GM23338 (cell line): ENCODE measurements around the gene COBL. TPM values are rescaled to one million over a fixed set of nuclear protein-coding genes. Genes with fewer than 3 reads are reported as not detected.

ENCODE experiments used
- ATAC-seq: fragments of 200-7000 bp; cut with Tn5 transposase; 3 replicates; pipeline ENCODE4 v1.9.1; 2020
- DNase-seq: peaks from one replicate; pipeline ENCODE4 v3.0.0-alpha.2; 2015; ENCODE audit warnings: low spot score
- H2AFZ ChIP-seq: fragments of 200-600 bp; sonication (generic); 2 replicates; pipeline ENCODE4 v1.8.0; 2016; ENCODE audit warnings: antibody characterized with exemption, mild to moderate bottlenecking, moderate library complexity
- H3F3A ChIP-seq: fragments of 200-600 bp; sonication (generic); replicated peaks from 2 replicates; pipeline ENCODE4 v1.8.0; 2017; ENCODE audit warnings: antibody characterized with exemption, mixed run types, low read depth
- H3K27ac ChIP-seq: fragments of 200-600 bp; sonication (generic); 2 replicates; pipeline ENCODE4 v1.6.1; 2016; ENCODE audit warnings: low read depth
- H3K27me3 ChIP-seq: fragments of 200-600 bp; sonication (generic); 2 replicates; pipeline ENCODE4 v1.8.0; 2016; ENCODE audit warnings: mild to moderate bottlenecking, mixed run types, moderate library complexity; ENCODE audit not compliant: insufficient read depth
- H3K36me3 ChIP-seq: fragments of 200-600 bp; sonication (generic); 2 replicates; pipeline ENCODE4 v1.8.0; 2016; ENCODE audit warnings: mild to moderate bottlenecking; ENCODE audit not compliant: insufficient read depth
- H3K4me1 ChIP-seq: fragments of 200-600 bp; sonication (generic); 2 replicates; pipeline ENCODE4 v1.8.0; 2016; ENCODE audit warnings: mild to moderate bottlenecking, moderate library complexity; ENCODE audit not compliant: insufficient read depth
- H3K4me2 ChIP-seq: fragments of 200-600 bp; sonication (generic); 2 replicates; pipeline ENCODE4 v1.7.1; 2017; ENCODE audit warnings: mixed run types
- H3K4me3 ChIP-seq: fragments of 200-600 bp; sonication (generic); 2 replicates; pipeline ENCODE4 v1.6.1; 2016; ENCODE audit warnings: mixed run types
- H3K79me2 ChIP-seq: fragments of 200-600 bp; sonication (generic); replicated peaks from 2 replicates; pipeline ENCODE4 v1.8.0; 2017; ENCODE audit warnings: mild to moderate bottlenecking; ENCODE audit not compliant: insufficient read depth
- H3K9me2 ChIP-seq: fragments of 200-600 bp; sonication (generic); 2 replicates; pipeline ENCODE4 v1.8.0; 2017; ENCODE audit not compliant: insufficient read depth
- H4K20me1 ChIP-seq: fragments of 200-600 bp; sonication (generic); replicated peaks from 2 replicates; pipeline ENCODE4 v1.8.0; 2017; ENCODE audit warnings: mild to moderate bottlenecking; ENCODE audit not compliant: insufficient read depth
- H3K27ac Mint-ChIP-seq: 2 replicates; pipeline ENCODE4 v1.8.0; 2020; ENCODE audit warnings: inconsistent platforms, mild to moderate bottlenecking, moderate library complexity, mixed read lengths
- H3K27me3 Mint-ChIP-seq: 3 replicates; pipeline ENCODE4 v1.8.0; 2022; ENCODE audit warnings: low read depth, mild to moderate bottlenecking, moderate library complexity, mixed read lengths, inconsistent platforms; ENCODE audit not compliant: insufficient read depth, poor library complexity
- H3K36me3 Mint-ChIP-seq: 3 replicates; pipeline ENCODE4 v1.8.0; 2021; ENCODE audit warnings: low read depth, mild to moderate bottlenecking, inconsistent platforms, moderate library complexity, mixed read lengths
- H3K4me1 Mint-ChIP-seq: 3 replicates; pipeline ENCODE4 v1.8.0; 2020; ENCODE audit warnings: mild to moderate bottlenecking, inconsistent platforms, mixed read lengths
- H3K4me3 Mint-ChIP-seq: 3 replicates; pipeline ENCODE4 v1.8.0; 2021; ENCODE audit warnings: moderate library complexity, mild to moderate bottlenecking, inconsistent platforms, mixed read lengths
- H3K9me3 Mint-ChIP-seq: 3 replicates; pipeline ENCODE4 v1.8.0; 2020; ENCODE audit warnings: moderate library complexity, mild to moderate bottlenecking, inconsistent platforms, mixed read lengths
- CREB1 ChIP-seq: fragments of 250-450 bp; sonication (Bioruptor Pico); IDR thresholded peaks from 2 replicates; pipeline ENCODE4 v1.5.0; 2020; ENCODE audit warnings: low read depth, mild to moderate bottlenecking, moderate library complexity
- CTCF ChIP-seq, 2 experiments: fragments of 200-600 bp in 1 of 2; sonication (generic) in 1 of 2; conservative IDR thresholded peaks; 2 replicates each; pipeline versions ENCODE4 v1.5.1 to v1.6.1; 2016 to 2017; ENCODE audit warnings: antibody characterized with exemption in 2 of 2, low read depth in 2 of 2, mild to moderate bottlenecking in 2 of 2, moderate library complexity in 1 of 2
- ETS1 ChIP-seq: IDR thresholded peaks from 2 replicates; pipeline ENCODE4 v1.6.1; 2016; ENCODE audit warnings: antibody characterized with exemption
- EZH2 ChIP-seq: fragments of 200-600 bp; sonication (generic); IDR thresholded peaks from one replicate; pipeline ENCODE4 v1.8.0; 2017; ENCODE audit warnings: antibody characterized with exemption, mild to moderate bottlenecking, low read depth; ENCODE audit not compliant: unreplicated experiment
- EZH2phosphoT487 ChIP-seq: fragments of 200-600 bp; sonication (generic); IDR thresholded peaks from one replicate; pipeline ENCODE4 v1.8.1; 2018; ENCODE audit warnings: antibody characterized with exemption; ENCODE audit not compliant: unreplicated experiment
- JUNB ChIP-seq: IDR thresholded peaks from one replicate; pipeline ENCODE4 v1.6.1; 2016; ENCODE audit warnings: antibody characterized with exemption; ENCODE audit not compliant: unreplicated experiment
- NANOG ChIP-seq: IDR thresholded peaks from 2 replicates; pipeline ENCODE4 v1.6.1; 2016; ENCODE audit warnings: antibody characterized with exemption, borderline replicate concordance
- POLR2AphosphoS5 ChIP-seq: IDR thresholded peaks from 2 replicates; pipeline ENCODE4 v1.6.1; 2016; ENCODE audit warnings: antibody characterized with exemption, low read depth
- REST ChIP-seq: IDR thresholded peaks from one replicate; pipeline ENCODE4 v1.6.1; 2018; ENCODE audit warnings: antibody characterized with exemption; ENCODE audit not compliant: unreplicated experiment
- STAT1 ChIP-seq: IDR thresholded peaks from one replicate; pipeline ENCODE4 v1.6.1; 2016; ENCODE audit warnings: antibody characterized with exemption; ENCODE audit not compliant: unreplicated experiment
- ZNF114 ChIP-seq: fragments of 250-450 bp; sonication (Bioruptor Pico); IDR thresholded peaks from 2 replicates; pipeline ENCODE4 v1.5.0; 2020; ENCODE audit warnings: mild to moderate bottlenecking, moderate library complexity
- ZNF331 ChIP-seq: fragments of 250-450 bp; sonication (Bioruptor Pico); IDR thresholded peaks from 2 replicates; pipeline ENCODE4 v1.5.0; 2020; ENCODE audit warnings: low read depth, mild to moderate bottlenecking, moderate library complexity
- ZNF462 ChIP-seq: fragments of 250-450 bp; sonication (Bioruptor Pico); IDR thresholded peaks from 2 replicates; pipeline ENCODE4 v1.5.0; 2020; ENCODE audit warnings: mild to moderate bottlenecking, moderate library complexity
- polyA plus RNA-seq: library from polyadenylated mRNA; unstranded; fragments of >200 nt; fragmentation: Nextera tagmentation; extraction: Ambion mirVana; gene quantifications from 2 replicates; pipeline ENCODE4 v1.2.1, GENCODE V29; 2016
- total RNA-seq: library from RNA; depleted of rRNA; stranded (reverse); fragments of >200 nt; shearing (Covaris generic); gene quantifications from 2 replicates; pipeline ENCODE4 v1.2.3, GENCODE V29; 2014

The COBL gene
- total and polyA plus RNA-seq, 2 experiments from 2014 or later, result 18.3 to 51.9 TPM

- H3K9me2 ChIP-seq, result no peaks in the 10 kb centered on the region
- no peak overlapping the region for H3K27ac Mint-ChIP-seq
- no peak overlapping the region for H3K4me3 Mint-ChIP-seq
- H3F3A ChIP-seq, result peaks cover 6% of the 10 kb centered on the region
- H3K79me2 ChIP-seq, result peaks cover 98% of the 10 kb centered on the region
- H3K36me3 Mint-ChIP-seq, result no peaks in the 10 kb centered on the region
- DNase-seq, result no peak
- peaks cover 41% of the 10 kb centered on the region for H3K4me1 ChIP-seq
- H4K20me1 ChIP-seq, result peaks cover 21% of the 10 kb centered on the region
- TF ChIP-seq ZNF114 (CRISPR knock-in tag) (no peak), JUNB (no peak), ZNF331 (CRISPR knock-in tag) (no peak), ETS1 (no peak), ZNF462 (CRISPR knock-in tag) (no peak), EZH2 (no peak), STAT1 (no peak), CTCF (conservative IDR thresholded peaks at IDR 0.05; ENCODE audit: low read depth in 2 of 2) (no peak), REST (no peak), EZH2phosphoT487 (no peak), CREB1 (CRISPR knock-in tag) (no peak), NANOG (no peak), POLR2AphosphoS5 (no peak)
- peaks cover 34% of the 10 kb centered on the region for H3K4me1 Mint-ChIP-seq
- no peak overlapping the region for H3K4me3 ChIP-seq
- no peaks in the 10 kb centered on the region for H3K9me3 Mint-ChIP-seq
- no peak overlapping the region for H3K27ac ChIP-seq
- H3K27me3 Mint-ChIP-seq, result peaks cover 7% of the 10 kb centered on the region
- no peaks in the 10 kb centered on the region for H3K27me3 ChIP-seq
- ATAC-seq, result no peak
- H3K4me2 ChIP-seq, result no peak overlapping the region
- H2AFZ ChIP-seq, result no peak overlapping the region
- no peaks in the 10 kb centered on the region for H3K36me3 ChIP-seq
These were observed 18.6 kb downstream of the COBL start for GRCh38 chr7:51297986-51298385.
